NCI-H774 (cell line): ENCODE results near the gene KCNJ14.
"Not testable (repeated sequence)": the region's sequence is repeated elsewhere in the genome, so short reads cannot be mapped to it uniquely, and the experiment has no call there.

Experiments used
- DNase-seq: peaks from one replicate; lab custom pipeline; 2025; lab: John Stamatoyannopoulos, UW

The KCNJ14 gene

DNA sequence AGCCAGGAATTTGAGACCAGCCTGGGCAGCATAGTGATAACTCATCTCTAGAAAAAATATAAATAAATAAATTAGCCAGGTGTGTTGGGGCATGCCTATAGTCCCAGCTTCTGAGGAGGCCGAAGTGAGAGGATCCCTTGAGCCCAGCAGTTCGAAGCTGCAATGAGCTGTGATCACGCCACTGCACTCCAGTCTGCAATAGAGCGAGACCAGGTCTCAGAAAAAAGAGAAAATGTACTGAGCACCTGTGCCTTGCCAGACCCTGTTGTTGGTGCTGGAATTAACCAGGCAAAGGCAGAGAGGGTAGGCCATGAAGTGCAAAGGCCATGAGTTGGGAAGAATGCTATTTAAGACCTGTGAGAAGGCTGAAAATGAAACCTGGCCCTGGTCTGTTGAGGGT is 16.5 kb downstream of the KCNJ14 start:
- DNase-seq: no peak

DNA sequence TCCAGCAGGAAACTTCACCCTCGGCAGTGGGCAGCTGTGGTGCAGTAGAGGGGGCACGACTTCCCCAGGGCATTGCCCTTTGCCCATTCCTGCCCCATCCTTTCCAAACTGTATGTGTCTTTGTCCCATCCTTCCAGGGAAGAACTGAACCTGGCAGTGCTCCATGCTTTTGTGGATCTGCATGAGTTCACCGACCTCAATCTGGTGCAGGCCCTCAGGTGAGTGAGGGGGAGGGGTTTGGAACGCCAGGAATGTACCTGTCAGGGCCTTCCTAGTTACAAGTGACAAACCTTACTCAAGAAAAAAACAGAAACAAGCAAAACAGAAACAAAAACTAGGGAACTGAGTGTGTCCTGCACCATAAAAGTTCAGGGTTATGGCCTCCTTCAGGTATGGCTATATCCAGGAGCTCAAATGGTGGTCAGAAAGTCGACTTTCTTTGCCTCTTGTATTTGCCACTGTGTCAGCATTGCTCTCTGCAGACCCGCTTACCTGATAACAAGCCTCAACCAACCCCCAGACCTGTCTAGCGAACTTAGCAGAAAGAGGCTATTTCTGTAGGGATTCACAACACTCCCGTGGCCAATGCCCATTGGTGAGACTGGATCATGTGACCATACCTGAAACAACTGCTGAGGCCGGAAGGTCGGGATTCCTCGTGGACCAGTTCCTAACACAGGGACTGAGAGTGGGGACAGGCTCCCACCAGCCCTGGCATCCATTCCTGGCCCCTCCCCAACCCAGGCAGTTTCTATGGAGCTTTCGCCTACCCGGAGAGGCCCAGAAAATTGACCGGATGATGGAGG is 18.0 kb downstream of the KCNJ14 start:
- DNase-seq: no peak

DNA sequence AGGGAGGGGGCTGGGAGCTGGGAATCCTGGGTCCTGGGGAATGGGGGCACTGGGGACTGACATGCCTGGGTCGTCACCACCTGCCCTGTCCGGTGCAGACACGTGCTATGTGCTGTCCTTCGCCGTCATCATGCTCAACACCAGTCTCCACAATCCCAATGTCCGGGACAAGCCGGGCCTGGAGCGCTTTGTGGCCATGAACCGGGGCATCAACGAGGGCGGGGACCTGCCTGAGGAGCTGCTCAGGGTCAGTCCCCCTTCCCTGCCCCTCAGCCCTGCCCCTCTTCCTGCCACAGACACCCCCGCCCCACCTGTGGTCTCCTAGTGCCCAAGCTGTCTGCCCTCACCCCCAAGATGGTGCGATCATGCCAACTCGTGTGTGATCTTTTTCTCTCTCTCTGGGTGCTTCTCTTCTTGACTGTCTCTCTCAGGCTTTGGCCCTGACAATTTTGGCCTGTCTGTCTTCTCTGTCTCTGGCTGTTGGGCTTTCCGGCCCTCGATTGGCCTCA is 18.8 kb downstream of the KCNJ14 start:
- no peak for DNase-seq

DNA sequence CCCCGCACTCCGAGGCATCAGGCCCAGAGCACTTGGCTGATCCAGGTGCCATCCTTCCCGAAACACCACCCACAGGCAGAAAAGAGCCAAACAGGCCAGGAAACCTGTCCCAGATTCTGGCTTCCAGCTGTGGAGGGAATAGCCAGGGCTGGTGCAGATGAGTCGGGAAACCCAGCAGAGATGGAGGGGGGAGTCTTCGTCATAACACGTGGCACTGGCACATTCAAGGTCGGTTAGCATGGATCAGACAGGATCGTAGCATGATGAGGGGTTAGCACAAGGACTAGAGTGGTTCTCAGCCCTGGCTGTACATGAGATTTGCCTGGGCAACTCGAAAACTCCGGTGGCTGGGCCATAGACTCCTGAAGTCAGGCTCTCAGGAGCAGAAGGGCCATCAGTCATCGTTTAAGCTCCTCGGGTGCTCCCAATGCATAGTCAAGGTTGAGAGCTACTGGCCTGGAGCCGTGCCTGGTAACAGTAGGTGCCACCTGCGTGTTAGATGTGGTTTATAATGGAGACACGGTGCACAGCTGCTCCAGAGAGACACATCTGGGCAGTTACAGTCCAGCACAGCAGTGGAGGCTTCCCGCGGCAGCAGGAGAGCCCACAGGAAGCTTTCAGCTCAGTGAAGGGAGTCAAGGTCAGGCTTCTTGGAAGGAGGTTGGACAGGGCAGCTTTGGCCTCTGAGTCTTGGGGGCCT is 20.1 kb downstream of the KCNJ14 start:
- DNase-seq: no peak

DNA sequence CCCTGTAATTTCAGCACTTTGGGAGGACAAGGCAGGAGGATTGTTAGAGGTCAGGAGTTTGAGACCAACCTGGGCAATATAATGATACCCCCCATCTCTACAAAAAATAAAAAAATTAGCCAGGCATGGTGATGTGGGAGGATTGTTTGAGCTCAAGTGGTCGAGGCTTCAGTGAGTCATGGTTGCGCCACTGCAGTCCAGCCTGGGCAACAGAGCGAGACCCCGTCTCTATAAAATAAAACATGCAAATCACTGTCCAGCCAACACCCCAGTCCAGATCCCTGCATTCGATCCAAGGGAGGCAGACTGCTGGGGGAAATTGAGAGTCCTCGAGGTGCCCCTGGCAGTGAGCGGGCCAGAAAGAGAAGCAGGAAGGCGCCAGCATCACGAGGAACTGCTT is 20.8 kb downstream of the KCNJ14 start:
- DNase-seq: no peak

DNA sequence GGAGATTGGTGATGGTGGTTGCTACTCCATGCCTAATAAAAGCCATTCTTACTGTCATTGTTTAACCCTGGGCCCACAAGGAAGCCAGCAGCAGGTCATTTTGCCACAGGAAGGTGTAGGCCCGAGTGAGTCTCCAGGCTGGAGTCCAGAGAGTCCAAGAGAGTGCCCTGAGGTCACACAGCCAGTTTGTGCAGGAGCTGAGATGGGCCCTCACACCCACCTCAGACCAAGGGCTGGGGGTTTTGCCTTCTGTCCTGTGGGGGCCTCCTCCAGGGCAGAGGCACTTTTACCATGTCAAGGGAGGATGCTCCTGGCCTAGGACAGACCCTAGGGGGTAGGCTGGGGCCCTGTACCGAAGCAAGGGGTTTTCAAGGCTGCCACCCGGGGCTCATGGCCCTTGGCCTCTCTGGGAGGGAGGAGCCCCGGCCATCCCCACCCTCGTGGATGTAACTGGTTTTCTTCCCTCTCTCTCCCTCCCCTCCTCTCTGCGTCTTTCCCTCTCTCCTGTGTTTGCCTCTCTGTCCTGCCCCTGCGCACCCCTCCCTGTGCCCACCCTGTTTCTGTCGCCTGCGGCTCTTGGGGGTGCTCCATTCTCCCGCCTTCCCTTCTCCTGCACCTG is 21.8 kb downstream of the KCNJ14 start:
- no peak for DNase-seq

DNA sequence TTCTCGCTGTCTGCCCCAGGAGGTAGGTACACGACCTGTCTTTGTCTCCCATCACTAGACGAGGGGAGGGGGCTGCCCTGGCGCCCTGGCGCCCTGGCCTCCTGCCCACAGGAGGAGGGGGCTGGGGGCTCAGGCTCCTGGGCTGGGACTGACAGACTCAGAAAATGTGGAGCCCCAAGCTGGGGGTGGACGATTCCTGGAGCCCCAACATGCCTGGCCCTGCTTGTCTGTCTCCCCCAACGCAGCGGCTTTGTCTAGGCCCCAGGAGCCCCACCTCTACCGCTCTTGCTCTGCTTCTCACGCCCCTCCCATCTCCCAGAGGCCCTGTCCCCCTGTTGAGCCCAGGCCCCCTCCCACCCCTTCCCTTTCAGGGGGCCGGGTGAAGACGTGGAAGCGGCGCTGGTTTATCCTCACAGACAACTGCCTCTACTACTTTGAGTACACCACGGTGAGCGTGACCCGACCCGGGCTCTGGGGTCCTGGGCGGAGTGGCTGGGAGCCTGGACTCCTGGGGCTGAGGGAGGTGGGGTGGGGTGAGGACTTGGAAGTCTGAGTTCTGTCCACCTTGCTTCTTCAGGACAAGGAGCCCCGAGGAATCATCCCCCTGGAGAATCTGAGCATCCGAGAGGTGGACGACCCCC is 22.4 kb downstream of the KCNJ14 start:
- DNase-seq: no peak

DNA sequence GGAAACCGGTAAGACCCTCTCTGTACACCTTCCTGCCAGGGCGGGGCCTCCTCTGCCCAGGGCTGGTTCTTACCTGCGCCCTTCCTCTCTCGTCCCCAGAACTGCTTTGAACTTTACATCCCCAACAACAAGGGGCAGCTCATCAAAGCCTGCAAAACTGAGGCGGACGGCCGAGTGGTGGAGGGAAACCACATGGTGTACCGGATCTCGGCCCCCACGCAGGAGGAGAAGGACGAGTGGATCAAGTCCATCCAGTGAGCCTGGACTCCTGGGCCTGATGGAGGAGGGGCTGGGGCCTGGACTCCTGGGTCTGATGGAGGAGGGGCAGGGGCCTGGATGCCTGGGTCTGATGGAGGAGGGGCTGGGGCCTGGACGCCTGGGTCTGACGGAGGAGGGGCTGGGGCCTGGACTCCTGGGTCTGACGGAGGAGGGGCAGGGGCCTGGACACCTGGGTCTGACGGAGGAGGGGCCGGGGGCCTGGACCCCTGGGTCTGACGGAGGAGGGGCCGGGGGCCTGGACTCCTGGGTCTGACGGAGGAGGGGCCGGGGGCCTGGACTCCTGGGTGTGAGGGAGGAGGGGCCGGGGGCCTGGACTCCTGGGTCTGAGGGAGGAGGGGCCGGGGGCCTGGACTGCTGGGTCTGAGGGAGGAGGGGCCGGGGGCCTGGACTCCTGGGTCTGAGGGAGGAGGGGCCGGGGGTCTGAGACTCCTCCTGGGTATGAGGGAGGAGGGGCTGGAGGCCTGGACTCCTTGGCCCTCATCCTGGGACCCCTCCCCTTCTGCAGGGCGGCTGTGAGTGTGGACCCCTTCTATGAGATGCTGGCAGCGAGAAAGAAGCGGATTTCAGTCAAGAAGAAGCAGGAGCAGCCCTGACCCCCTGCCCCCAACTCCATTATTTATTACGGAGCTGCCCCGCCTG is 23.2 kb downstream of the KCNJ14 start:
- DNase-seq: no peak

DNA sequence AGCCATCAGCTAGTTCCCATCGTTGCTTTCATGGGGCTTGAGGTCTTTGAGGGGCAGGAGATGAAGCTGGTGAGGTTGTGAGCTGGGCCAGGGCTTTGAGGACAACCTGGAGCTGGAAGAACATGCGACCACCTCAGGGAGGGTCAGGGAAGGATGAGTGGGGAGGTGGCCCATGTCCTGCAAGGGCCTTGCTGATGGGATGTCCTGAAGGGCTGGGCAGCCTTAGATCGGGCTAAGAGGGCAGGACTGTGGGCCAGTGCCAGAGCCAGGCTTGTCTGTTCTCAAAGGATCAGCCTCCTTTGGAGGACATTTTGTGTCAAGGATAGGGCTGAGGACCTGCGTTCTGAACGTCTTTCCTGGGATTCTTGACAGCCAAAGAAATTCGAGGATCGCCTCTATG is 24.3 kb downstream of the KCNJ14 start:
- no peak for DNase-seq

DNA sequence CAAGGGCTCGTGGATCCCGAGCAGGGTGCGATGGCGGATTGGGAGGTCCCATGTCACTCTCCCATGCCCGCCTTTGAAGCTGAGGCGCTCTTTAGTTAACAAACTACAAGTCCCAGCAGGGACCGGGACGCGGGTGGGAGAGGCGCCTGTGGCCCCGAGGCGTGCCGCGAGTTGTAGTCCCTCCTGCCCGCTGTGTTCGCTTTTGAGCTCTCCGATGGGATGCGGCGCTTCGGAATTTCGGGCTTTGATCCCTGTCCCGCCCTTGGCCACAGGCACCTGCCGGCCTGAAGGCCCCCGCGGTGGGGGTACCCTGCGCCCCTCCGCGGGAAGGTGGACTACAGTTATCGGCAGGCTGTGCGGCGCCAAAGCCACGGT is 24.8 kb downstream of the KCNJ14 start:
- DNase-seq: no peak

DNA sequence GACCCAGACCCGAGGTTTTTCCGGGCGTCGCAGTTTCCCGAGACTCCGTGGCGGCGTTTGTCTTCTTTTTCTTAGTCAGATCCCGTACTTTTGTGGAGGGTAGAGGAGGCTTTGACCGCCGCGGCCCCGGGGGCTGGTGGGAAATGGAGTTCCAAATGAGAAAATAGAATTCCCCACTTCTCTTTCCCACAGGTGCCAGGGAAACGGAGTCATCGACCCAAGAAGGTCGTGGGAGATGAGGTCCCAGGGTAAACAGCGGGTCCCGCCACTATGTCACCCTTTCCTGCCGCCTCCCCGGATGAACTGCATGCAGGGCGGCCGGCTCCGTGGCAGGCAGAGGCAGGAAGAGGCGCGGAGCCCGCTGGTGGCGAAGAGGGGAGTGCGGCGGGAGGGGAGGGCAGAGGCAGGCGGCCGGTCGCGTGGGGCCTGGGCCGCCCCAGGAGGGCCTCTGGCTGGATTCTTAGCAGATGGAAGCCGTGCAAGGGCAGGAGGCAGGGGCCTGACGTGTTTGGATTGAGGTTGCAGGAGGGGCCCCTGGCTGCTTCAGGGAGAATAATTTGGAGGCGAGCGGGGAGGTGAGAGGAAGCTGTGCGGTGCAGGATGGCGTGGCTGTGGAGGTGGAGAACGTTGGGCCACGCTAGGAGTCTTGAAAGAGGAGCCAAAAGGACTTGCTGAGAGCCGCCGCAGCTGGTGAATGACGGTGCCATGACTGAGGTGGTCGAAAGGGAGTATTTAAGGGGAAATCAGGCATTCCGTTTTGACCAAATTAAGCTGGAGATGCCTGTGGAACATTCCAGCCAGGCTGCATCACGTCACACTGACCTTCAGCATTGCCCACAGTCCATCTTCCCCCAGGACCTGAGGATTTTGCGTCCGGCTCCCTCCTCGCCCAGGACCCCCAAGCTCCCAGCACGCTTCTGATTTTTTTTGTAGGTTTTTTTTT is 25.5 kb downstream of the KCNJ14 start:
- no peak for DNase-seq

DNA sequence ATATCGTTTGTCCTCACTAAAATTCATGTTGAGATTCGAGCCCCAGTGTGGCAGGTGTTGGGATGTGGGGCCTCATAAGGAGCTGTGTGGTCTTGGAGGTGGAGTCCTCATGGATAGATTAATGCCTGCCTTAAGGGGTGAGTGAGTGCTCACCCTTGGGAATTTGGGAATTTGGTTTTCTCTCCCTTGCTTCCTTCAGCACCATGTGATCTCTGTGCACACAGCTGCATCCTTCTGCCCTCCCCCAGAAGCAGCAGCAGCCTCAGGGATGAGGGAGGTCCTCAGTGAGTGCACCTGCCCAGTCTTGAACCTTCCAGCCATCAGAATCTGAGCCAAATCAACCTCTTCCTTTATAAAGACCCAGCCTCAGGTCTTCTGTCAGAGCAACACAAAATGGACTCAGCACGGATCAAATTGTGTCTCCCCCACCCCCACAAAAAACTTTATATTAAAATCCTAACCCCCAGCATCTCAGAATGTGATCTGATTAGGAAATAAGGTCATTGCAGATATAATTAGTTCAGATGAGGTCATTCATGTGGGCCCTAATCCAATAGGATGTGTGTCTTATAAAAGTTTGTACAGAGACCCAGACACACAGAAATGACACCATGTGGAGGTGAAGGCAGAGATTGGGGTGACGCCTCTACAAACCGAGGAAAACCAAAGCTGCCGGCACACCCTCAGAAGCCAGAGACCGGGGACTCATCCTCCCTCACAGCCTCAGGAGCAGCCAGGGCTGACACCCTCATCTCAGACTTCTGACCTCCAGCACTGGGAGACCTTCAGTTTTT is 26.7 kb downstream of the KCNJ14 start:
- DNase-seq: no peak

DNA sequence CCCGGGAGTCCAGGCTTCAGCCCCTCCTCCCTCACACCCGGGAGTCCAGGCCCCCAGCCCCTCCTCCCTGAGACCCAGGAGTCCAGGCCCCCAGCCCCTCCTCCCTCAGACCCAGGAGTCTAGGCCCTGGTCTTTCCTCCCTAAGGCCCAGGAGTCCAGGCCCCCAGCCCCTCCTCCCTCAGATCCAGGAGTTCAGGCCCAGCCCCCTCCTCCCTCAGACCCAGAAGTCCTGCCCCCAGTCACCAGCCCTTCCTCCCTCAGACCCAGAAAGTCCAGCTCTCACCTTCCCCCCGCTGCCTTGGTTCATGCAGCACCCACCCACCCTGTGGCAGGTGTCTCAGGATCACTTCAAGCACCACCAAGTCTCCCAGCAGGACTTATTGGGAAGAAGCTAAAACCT is 27.9 kb downstream of the KCNJ14 start:
- DNase-seq: no peak

DNA sequence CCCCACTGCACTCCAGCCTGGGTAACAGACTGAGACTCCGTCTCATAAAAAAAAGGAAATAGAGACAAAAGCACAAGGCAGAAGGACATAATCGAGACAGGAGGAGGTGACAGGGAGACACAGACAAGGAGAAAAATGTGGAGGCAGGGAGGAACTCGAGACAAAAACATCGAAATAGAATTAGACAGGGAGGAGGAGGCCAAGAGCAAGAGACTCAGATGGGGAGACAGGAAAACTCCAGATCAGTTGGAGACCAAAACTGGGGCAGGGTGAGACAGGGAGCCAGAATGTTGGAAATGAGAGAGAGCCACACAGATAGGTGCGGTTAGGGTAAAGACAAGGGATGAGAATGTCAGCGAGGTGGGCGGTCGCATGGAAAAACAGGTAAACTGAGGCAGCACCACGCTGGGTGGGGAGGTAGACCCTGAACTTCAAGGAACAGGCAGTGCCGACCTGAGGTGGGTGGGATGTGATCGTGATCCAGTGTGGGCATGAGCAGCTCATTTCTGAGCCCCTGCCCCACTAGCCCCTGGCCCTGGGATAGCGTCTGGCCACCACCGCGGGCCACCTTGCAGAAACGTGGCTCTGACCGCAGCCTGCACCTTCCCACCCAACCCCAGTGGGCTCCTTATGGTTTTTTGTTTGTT is 29.0 kb downstream of the KCNJ14 start:
- no peak for DNase-seq

DNA sequence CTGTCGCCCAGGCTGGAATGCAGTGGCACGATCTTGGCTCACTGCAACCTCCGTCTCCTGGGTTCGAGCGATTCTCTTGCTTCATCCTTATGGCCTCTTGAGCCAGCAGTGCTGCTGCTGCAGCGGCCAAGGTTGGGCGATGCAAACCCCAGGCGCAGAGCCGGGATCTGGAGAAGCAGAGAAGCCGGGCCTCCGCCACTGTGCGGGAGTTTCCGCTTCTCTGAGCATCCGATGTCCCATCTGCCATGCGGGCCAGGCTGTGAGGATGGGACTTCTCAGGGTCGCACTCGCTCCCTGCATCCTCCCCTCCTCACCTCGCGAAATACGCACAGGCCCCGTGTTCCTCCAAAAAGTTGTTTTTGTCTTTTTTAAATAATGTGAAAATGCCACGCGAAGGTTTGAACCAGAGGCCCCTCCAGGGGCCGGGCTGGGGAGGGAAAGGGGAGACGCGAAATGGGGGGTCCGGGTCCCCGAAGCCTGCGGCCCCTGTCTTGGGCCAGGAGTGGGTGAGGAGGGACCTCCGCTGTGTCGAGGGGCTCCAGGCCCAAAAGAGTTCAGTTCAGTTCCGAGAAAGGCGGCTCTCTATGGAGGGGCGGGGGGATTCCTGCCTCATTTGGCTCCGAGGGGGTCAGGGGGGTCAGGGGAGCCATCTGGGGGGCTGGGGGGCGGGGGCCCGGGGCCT is 29.7 kb downstream of the KCNJ14 start:
- no peak for DNase-seq

DNA sequence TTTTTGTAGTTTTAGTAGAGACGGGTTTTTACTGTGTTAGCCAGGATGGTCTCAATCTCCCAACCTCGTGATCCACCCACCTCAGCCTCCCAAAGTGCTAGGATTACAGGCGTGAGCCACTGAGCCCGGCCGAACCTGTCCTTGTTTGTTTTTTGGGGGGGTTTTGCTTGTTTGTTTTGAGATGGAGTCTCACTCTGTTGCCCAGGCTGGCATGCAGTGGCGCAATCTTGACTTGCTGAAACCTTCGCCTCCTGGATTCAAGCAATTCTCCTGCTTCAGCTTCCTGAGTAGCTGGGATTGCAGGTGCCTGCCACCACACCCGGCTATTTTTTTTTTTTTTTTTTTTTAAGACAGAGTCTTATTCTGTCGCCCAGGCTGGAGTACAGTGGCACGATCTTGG is 31.3 kb downstream of the KCNJ14 start:
- DNase-seq: not testable (repeated sequence)

DNA sequence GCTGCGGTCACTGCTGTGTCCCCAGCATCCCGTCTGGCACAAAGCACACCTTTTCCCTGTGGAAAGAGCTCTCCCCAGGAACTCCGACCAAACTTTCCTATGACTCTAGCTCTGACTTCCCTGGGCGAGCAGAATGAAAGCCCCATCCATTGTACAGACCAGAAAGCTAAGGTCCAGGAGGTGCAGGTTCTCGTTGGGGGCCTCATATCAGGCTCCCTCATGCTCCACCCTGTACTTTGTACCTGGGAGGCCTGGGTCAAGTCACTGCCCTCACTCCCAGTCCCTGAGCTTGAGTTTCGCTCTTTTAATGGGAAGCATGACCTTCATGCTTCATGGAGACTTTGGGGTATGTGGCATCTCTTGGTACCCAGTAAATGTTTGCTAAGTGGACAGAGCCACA is 32.2 kb downstream of the KCNJ14 start:
- DNase-seq: no peak

DNA sequence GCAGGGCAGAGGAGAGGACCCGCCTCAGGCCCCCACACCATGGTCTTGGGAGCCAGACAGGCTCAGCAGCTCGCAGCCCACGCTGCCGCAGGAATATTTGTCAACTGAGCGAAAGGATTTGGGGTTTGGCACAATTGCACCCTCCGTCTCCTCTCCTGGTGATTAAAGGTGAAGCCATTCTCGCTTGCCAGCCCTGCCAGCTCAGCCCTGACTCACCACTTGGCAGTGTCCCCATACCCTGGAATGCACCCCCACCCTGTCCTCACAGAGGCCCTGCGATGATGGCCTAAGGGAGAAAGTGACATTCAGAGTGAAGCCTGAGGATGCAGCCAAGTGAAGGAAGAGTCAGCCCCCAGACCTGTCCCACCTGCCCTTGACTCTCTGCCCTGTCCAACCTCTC is 32.6 kb downstream of the KCNJ14 start:
- DNase-seq: no peak
